ENCODE results near the gene GNB1L. TPM values are rescaled to one million over a fixed set of nuclear protein-coding genes. Genes with fewer than 3 reads are reported as not detected.

GNB1L gene, protein sequence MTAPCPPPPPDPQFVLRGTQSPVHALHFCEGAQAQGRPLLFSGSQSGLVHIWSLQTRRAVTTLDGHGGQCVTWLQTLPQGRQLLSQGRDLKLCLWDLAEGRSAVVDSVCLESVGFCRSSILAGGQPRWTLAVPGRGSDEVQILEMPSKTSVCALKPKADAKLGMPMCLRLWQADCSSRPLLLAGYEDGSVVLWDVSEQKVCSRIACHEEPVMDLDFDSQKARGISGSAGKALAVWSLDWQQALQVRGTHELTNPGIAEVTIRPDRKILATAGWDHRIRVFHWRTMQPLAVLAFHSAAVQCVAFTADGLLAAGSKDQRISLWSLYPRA
- total RNA-seq (ENCODE audit: unreplicated experiment) = 3.7 TPM
- long read RNA-seq, full-length matches to known transcripts = 8 of 10 reads
- long read RNA-seq, partial matches to known transcripts = 0 of 10 reads
- long read RNA-seq, other reads (novel, unspliced or antisense) = 2 of 10 reads

DNA sequence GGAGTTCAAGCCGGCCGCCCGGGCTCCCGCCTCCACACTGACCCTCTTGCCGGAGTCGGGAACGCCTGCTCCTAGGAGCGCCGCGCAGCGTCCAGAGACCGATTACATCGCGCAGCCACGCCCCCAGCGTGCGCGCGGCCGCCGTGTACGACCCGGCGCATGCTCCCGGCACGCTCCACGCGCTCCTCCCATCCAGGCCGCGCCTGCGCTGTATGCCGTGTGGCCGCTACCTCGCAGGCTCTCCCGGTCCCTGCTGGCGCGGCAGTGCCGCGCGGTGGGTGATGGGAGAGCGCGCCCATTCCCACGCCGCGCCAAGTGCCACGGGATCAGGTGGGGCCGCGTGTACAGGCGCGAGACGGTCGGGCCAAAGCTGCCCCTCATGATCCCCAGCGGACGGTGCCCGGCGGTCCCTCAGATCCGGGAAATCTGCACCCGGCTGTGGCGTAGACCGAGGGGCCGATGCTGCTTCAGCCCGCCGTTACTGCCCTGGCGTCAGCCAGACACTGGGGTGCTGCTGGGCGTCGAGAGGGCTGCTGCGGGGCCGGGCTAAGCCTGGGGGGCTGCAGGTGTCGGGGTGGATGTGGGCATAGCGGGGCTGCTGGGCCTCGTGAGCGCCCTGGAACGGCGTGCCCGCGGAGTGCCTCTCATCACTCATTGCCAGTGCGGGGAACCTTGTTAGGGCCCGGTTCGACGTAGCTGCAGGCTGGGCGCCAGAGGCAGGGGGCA, at the start of gene GNB1L, which contains the start of gene RTL10:
Gene GNB1L, minus strand, starts transcription at position 97 of the 726 bp plus-strand sequence. CDS start 33,519 bp downstream, outside the sequence.
Gene RTL10, minus strand, starts transcription at position 97 of the 726 bp plus-strand sequence. CDS start 2,613 bp downstream, outside the sequence.
- peaks cover 23% of the 10 kb centered on the region for H3K4me1 Mint-ChIP-seq (ENCODE audit: unreplicated experiment)
- TF ChIP-seq, protein P1, sequence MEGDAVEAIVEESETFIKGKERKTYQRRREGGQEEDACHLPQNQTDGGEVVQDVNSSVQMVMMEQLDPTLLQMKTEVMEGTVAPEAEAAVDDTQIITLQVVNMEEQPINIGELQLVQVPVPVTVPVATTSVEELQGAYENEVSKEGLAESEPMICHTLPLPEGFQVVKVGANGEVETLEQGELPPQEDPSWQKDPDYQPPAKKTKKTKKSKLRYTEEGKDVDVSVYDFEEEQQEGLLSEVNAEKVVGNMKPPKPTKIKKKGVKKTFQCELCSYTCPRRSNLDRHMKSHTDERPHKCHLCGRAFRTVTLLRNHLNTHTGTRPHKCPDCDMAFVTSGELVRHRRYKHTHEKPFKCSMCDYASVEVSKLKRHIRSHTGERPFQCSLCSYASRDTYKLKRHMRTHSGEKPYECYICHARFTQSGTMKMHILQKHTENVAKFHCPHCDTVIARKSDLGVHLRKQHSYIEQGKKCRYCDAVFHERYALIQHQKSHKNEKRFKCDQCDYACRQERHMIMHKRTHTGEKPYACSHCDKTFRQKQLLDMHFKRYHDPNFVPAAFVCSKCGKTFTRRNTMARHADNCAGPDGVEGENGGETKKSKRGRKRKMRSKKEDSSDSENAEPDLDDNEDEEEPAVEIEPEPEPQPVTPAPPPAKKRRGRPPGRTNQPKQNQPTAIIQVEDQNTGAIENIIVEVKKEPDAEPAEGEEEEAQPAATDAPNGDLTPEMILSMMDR (IDR thresholded peaks at IDR 0.05; ENCODE audit: unreplicated experiment) = no peak
- peaks cover 17% of the 10 kb centered on the region for H3K36me3 Mint-ChIP-seq (ENCODE audit: low read depth, unreplicated experiment)
- peak within 1 kb of the TSS; percentile 95 for H3K4me3 Mint-ChIP-seq (ENCODE audit: unreplicated experiment)
- H3K9me3 Mint-ChIP-seq (ENCODE audit: unreplicated experiment) = no peaks in the 10 kb centered on the region
- H3K27me3 Mint-ChIP-seq (ENCODE audit: unreplicated experiment) = peaks cover 15% of the 10 kb centered on the region
- DNase-seq (ENCODE audit: low spot score) = peak; percentile 97
- H3K27ac Mint-ChIP-seq (ENCODE audit: unreplicated experiment) = no peak within 1 kb of the TSS

DNA sequence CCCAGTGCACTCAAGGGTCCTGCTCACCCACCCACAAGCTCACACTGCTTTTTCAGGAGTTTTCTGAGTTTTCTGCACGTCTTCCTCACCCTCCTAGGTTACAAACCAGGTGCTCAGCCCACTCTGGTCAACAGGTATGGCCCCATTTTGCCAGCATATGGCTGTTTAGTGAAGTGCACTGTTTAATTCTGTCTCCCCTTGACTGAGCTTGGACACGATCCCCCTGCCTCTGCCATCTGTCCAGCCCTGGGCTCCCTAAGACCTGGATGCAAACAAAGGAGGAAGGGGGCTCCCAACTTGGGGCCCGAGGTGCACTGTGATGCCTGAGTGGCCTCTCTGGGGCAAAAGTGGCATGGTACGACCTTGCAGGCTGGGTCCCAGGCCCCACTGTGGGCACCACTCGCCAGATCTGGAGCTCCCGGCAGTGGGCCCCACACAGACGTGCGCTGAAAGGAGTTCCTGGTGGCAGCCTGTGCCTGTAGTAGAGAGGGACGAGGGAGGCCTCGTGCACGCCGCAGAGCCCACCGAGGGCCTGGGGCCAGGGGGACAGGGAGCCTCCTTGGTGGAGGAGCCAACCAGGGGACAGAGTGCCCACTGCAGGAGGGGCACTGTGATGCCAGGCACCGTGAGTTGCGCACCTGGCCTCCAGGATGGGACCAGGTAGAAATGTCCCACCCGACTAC, 49.6 kb upstream of the GNB1L start:
- no peak for DNase-seq (ENCODE audit: low spot score)

DNA sequence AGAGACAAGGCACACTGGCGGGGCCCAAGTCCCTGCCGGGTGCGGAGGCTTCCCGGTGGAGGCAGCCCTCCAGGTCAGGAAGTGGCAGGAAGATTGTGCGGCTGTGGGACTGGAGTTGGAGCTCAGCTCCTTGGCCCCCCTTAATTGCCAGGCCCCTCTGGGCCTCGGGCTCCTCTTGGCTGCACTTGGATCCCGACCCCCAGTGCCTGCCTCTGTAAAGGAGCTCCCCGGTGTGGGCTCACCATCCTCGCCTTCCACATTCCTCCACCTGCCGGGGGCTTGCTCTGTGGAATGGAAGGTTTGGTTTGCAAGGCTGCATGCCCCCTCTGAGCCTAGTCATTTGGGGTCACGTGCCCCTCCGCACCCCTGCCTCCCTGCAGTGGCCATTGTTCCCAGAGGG, 48.8 kb upstream of the GNB1L start:
- no peak overlapping the region for H3K4me3 Mint-ChIP-seq (ENCODE audit: unreplicated experiment)
- TF ChIP-seq, protein P1 (IDR thresholded peaks at IDR 0.05; ENCODE audit: unreplicated experiment) = no peak
- peaks cover 15% of the 10 kb centered on the region for H3K36me3 Mint-ChIP-seq (ENCODE audit: low read depth, unreplicated experiment)
- no peaks in the 10 kb centered on the region for H3K4me1 Mint-ChIP-seq (ENCODE audit: unreplicated experiment)
- peaks cover 5% of the 10 kb centered on the region for H3K27me3 Mint-ChIP-seq (ENCODE audit: unreplicated experiment)
- no peak overlapping the region for H3K27ac Mint-ChIP-seq (ENCODE audit: unreplicated experiment)
- no peak for DNase-seq (ENCODE audit: low spot score)
- H3K9me3 Mint-ChIP-seq (ENCODE audit: unreplicated experiment) = no peaks in the 10 kb centered on the region

More for the DNA sequence above, 49.6 kb upstream of the GNB1L start:
- TF ChIP-seq, protein P1 (IDR thresholded peaks at IDR 0.05; ENCODE audit: unreplicated experiment) = no peak
- Mint-ChIP-seq H3K27ac (ENCODE audit: unreplicated experiment) (no peak overlapping the region), H3K27me3 (ENCODE audit: unreplicated experiment) (peaks cover 5% of the 10 kb centered on the region), H3K9me3 (ENCODE audit: unreplicated experiment) (no peaks in the 10 kb centered on the region), H3K4me3 (ENCODE audit: unreplicated experiment) (no peak overlapping the region), H3K36me3 (ENCODE audit: low read depth, unreplicated experiment) (peaks cover 19% of the 10 kb centered on the region), H3K4me1 (ENCODE audit: unreplicated experiment) (no peaks in the 10 kb centered on the region)

DNA sequence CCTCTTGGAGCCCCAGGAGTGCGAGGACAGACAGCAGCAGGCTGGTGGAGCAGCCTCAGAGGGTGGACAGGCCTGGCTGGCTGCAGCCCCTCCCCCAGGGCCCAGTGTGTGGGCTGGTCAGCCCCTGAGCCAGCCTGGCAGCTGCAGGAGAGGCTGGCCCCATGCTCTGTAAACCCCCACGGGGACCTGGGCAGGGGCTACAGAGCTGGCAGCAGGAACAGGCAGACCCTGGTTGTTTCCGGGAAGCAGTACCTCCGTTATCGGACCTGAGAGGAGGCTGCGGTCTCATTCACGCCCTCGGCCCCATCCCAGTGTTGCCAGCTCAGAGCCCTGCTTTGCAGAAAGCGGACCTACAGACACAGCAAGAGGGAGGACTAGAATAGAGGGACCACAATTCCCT, 48.4 kb upstream of the GNB1L start:
- Mint-ChIP-seq H3K27ac (ENCODE audit: unreplicated experiment) (no peak overlapping the region), H3K27me3 (ENCODE audit: unreplicated experiment) (peaks cover 5% of the 10 kb centered on the region), H3K36me3 (ENCODE audit: low read depth, unreplicated experiment) (peaks cover 10% of the 10 kb centered on the region), H3K9me3 (ENCODE audit: unreplicated experiment) (no peaks in the 10 kb centered on the region), H3K4me3 (ENCODE audit: unreplicated experiment) (no peak overlapping the region), H3K4me1 (ENCODE audit: unreplicated experiment) (no peaks in the 10 kb centered on the region)
- no peak for DNase-seq (ENCODE audit: low spot score)
- TF ChIP-seq, protein P1 (IDR thresholded peaks at IDR 0.05; ENCODE audit: unreplicated experiment) = no peak
